ENCODE data around the gene ROS1.
"Not testable (repeated sequence)": the region's sequence is repeated elsewhere in the genome, so short reads cannot be mapped to it uniquely, and the experiment has no call there.

Gene ROS1

GRCh38 chr6:117425431-117426153 lies at the start of gene ROS1:
TSS of gene ROS1 (minus strand) at chr6:117425942. CDS start at chr6:117425656, 286 bp downstream.
- DNase-seq (ENCODE audit: low read depth in 2 of 3, low spot score in 1 of 3), result no peak

- DNase-seq (ENCODE audit: low read depth in 2 of 3, low spot score in 1 of 3), result no peak
These were observed 47.7 kb upstream of the ROS1 start for GRCh38 chr6:117473401-117473800.

- DNase-seq (ENCODE audit: low read depth in 2 of 3, low spot score in 1 of 3), result no peak
These were observed 46.9 kb upstream of the ROS1 start for GRCh38 chr6:117472667-117473066.

- no peak for DNase-seq (ENCODE audit: low read depth in 2 of 3, low spot score in 1 of 3)
These were observed 44.0 kb upstream of the ROS1 start for GRCh38 chr6:117469791-117470190.

GRCh38 chr6:117469356-117469755 lies 43.6 kb upstream of the ROS1 start:
- no peak for DNase-seq (ENCODE audit: low read depth in 2 of 3, low spot score in 1 of 3)

- DNase-seq (ENCODE audit: low read depth in 2 of 3, low spot score in 1 of 3), result not testable (repeated sequence)
These were observed 42.8 kb upstream of the ROS1 start for GRCh38 chr6:117468527-117468926.

GRCh38 chr6:117467876-117468275 lies 42.1 kb upstream of the ROS1 start:
- no peak for DNase-seq (ENCODE audit: low read depth in 2 of 3, low spot score in 1 of 3)

GRCh38 chr6:117465691-117466090 lies 39.9 kb upstream of the ROS1 start:
- DNase-seq (ENCODE audit: low read depth in 2 of 3, low spot score in 1 of 3), result no peak

GRCh38 chr6:117464700-117465099 lies 39.0 kb upstream of the ROS1 start:
- no peak for DNase-seq (ENCODE audit: low read depth in 2 of 3, low spot score in 1 of 3)

- no peak for DNase-seq (ENCODE audit: low read depth in 2 of 3, low spot score in 1 of 3)
These were observed 38.3 kb upstream of the ROS1 start for GRCh38 chr6:117463762-117464665.

- no peak for DNase-seq (ENCODE audit: low read depth in 2 of 3, low spot score in 1 of 3)
These were observed 33.6 kb upstream of the ROS1 start for GRCh38 chr6:117459204-117459944.

- DNase-seq (ENCODE audit: low read depth in 2 of 3, low spot score in 1 of 3), result no peak
These were observed 31.3 kb upstream of the ROS1 start for GRCh38 chr6:117456998-117457397.

- no peak for DNase-seq (ENCODE audit: low read depth in 2 of 3, low spot score in 1 of 3)
These were observed 30.5 kb upstream of the ROS1 start for GRCh38 chr6:117456250-117456649.

- no peak for DNase-seq (ENCODE audit: low read depth in 2 of 3, low spot score in 1 of 3)
These were observed 25.9 kb upstream of the ROS1 start for GRCh38 chr6:117451671-117452070.

- DNase-seq (ENCODE audit: low read depth in 2 of 3, low spot score in 1 of 3), result peak in 2 of 3 donors; percentile 38 to 63
These were observed 24.1 kb upstream of the ROS1 start for GRCh38 chr6:117449549-117450439.

GRCh38 chr6:117448732-117449485 lies 23.2 kb upstream of the ROS1 start:
- no peak for DNase-seq (ENCODE audit: low read depth in 2 of 3, low spot score in 1 of 3)

GRCh38 chr6:117448011-117448410 lies 22.3 kb upstream of the ROS1 start:
- DNase-seq (ENCODE audit: low read depth in 2 of 3, low spot score in 1 of 3), result no peak

GRCh38 chr6:117446861-117447260 lies 21.1 kb upstream of the ROS1 start:
- no peak for DNase-seq (ENCODE audit: low read depth in 2 of 3, low spot score in 1 of 3)

- DNase-seq (ENCODE audit: low read depth in 2 of 3, low spot score in 1 of 3), result no peak
These were observed 18.9 kb upstream of the ROS1 start for GRCh38 chr6:117444600-117444999.

GRCh38 chr6:117442313-117442712 lies 16.6 kb upstream of the ROS1 start:
- DNase-seq (ENCODE audit: low read depth in 2 of 3, low spot score in 1 of 3), result not testable (repeated sequence)

Measured in stimulated activated CD4-positive, alpha-beta T cell treated with anti-CD3 and anti-CD28 coated beads, Interleukin-12 subunit alpha, Interleukin-12 subunit beta, amount 100 ng/mL, for 48 hours (primary cell).